ENCODE results near the gene COL4A1.
A peak's percentile ranks its signal among the peaks of the same experiment; 100 is the strongest.

Gene COL4A1

DNA sequence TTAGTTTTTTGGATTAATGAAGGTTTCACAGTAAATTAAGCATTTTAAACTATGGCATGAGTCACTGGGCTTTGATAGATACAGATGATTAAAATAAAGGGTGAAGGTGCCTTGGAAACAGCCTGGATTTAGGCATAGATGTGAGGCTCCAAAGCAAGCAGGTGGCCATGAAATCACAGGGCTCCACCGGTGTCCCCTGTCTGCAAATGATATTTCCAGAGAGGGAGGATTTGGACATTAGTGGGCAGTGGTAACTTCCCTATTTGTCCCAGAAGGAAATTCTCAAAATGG is 127.2 kb downstream of the COL4A1 start:
- TF ChIP-seq, protein P1, sequence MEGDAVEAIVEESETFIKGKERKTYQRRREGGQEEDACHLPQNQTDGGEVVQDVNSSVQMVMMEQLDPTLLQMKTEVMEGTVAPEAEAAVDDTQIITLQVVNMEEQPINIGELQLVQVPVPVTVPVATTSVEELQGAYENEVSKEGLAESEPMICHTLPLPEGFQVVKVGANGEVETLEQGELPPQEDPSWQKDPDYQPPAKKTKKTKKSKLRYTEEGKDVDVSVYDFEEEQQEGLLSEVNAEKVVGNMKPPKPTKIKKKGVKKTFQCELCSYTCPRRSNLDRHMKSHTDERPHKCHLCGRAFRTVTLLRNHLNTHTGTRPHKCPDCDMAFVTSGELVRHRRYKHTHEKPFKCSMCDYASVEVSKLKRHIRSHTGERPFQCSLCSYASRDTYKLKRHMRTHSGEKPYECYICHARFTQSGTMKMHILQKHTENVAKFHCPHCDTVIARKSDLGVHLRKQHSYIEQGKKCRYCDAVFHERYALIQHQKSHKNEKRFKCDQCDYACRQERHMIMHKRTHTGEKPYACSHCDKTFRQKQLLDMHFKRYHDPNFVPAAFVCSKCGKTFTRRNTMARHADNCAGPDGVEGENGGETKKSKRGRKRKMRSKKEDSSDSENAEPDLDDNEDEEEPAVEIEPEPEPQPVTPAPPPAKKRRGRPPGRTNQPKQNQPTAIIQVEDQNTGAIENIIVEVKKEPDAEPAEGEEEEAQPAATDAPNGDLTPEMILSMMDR (IDR thresholded peaks at IDR 0.05; ENCODE audit: low read depth, low read length) = no peak

DNA sequence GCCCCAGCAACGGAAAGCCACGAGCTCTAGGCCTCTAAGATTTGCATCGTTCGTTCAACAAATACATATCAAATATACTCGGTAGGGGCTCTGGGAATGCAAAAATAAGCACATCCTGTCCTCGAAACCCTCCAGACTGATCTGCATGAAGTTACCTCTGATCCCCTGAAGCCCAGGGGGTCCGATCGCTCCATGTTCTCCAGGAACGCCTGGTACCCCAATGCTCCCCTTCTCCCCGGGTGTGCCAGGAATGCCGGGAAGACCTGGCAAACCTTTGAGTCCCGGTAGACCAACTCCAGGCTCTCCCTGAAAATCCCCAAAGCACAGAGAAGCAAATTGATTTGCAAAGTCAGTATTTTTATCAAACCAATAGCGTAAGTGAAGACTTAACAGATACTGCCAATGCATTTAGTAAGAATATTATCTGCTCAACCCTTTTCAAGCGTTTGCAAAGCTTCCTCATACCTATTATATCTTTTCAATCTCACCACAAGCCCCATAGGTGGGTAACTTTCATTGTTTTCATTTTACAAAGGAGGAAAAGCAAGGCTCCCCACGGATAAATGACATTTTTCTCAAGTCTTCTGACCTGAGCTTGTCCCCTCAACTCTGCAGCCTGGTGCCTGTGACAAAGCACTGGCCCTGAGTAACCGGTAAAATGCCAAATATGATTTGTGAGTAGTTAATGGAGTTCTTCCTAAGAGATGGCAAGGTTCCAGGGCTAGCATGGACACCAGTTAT is 127.7 kb downstream of the COL4A1 start:
- TF ChIP-seq, protein P1 (IDR thresholded peaks at IDR 0.05; ENCODE audit: low read depth, low read length) = no peak
- DNase-seq (ENCODE audit: low read depth in 2 of 2) = no peak
- H3K4me3 ChIP-seq (replicated peaks in 1 of 2; ENCODE audit: low read depth in 2 of 2, low read length in 2 of 2) = no peak overlapping the region

More for the DNA sequence above, 127.2 kb downstream of the COL4A1 start:
- no peak overlapping the region for H3K4me3 ChIP-seq (replicated peaks in 1 of 2; ENCODE audit: low read depth in 2 of 2, low read length in 2 of 2)
- DNase-seq (ENCODE audit: low read depth in 2 of 2) = no peak

DNA sequence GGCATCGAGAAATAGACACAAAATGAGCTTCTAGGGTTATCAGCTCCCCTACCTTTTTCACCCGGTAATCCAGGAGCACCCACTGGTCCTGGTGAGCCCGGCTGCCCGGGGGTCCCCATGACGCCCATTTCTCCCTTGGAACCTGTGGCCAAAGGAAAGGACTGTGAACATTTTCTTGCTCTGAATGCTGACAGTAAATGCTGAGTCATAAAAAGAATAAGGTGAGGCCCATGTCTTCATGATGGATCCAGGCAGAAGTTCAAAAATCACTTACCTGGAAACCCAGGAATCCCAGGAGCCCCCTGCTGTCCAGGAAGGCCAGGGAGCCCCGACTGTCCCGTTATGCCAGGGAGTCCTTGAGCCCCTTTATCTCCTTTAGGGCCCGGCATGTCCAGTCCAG is 129.2 kb downstream of the COL4A1 start:
- TF ChIP-seq, protein P1 (IDR thresholded peaks at IDR 0.05; ENCODE audit: low read depth, low read length) = no peak

DNA sequence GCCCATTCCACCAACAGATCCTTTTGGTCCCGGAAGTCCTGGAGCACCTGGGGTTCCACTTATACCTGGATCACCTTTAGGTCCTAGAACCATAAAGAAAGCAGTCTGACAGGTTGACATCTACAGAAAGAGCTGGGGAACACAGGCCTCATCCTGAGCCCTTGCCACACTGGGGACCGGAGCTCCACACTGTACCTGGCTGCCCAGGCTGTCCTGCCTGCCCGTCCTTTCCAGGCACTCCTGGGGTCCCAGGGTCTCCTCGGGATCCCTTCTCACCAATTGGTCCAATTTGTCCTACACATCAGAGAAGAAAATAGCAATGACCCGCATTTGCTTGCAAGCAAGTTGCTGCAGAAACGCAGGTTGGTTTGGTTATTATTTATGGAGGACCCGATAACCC is 130.5 kb downstream of the COL4A1 start:
- H3K4me3 ChIP-seq (replicated peaks in 1 of 2; ENCODE audit: low read depth in 2 of 2, low read length in 2 of 2) = no peak overlapping the region
- TF ChIP-seq, protein P1 (IDR thresholded peaks at IDR 0.05; ENCODE audit: low read depth, low read length) = no peak
- DNase-seq (ENCODE audit: low read depth in 2 of 2) = no peak

More for the DNA sequence above, 129.2 kb downstream of the COL4A1 start:
- DNase-seq (ENCODE audit: low read depth in 2 of 2) = no peak
- H3K4me3 ChIP-seq (replicated peaks in 1 of 2; ENCODE audit: low read depth in 2 of 2, low read length in 2 of 2) = no peak overlapping the region

DNA sequence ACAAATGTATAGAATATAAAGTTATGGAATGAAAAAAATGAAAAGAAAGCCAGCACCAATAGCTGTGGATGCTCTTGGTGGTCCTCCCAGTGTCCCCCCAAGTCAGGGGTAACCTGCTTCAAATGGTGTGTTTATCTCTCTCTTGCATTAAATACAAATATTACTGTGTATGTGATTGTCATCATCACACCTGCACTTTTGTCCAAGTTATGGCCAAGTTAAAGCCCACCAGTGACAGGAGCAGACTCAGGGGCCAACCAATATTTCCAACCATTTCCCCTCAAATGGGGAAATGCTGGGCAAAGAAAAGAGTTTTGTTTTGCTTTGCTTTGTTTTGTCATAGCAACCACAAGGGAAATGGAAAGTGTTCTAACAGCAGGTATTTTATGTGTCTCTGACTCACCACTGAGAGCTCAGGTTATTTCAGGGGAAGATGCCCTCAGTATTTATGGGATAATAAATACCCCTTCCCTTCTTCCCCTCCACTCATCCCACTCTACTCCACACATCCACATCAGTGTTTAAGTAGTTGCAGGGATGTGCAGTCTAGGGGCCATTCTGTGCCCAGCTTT is 133.6 kb downstream of the COL4A1 start:
- TF ChIP-seq, protein P1 (IDR thresholded peaks at IDR 0.05; ENCODE audit: low read depth, low read length) = no peak
- H3K4me3 ChIP-seq (replicated peaks in 1 of 2; ENCODE audit: low read depth in 2 of 2, low read length in 2 of 2) = no peak overlapping the region
- peak in 1 of 2 donors; percentile 26 for DNase-seq (ENCODE audit: low read depth in 2 of 2)

DNA sequence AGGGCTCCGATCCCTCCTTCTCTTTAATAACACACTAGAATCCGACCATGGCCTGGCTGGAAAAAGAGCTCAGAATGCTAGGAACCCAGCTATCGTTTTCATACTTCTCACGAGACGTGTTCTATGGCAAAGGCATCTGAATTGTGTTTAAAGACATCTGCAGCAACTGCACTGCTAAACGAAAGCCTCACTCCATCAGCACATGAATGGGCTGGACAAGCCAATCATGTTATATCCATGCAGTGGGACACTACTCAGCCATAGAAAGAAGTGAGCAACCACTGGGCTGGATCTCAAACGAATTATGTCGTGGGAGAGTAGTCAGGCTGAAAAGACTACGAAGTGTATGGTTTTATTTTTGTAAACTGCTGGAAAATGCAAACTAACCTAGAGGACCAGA is 136.1 kb downstream of the COL4A1 start:
- TF ChIP-seq, protein P1 (IDR thresholded peaks at IDR 0.05; ENCODE audit: low read depth, low read length) = no peak
- H3K4me3 ChIP-seq (replicated peaks in 1 of 2; ENCODE audit: low read depth in 2 of 2, low read length in 2 of 2) = no peak overlapping the region
- no peak for DNase-seq (ENCODE audit: low read depth in 2 of 2)
